Ishikawa (cell line): ENCODE measurements around the gene SOS1.

Source experiments
- CEBPB ChIP-seq: IDR thresholded peaks from 2 replicates; pipeline ENCODE4 v1.6.1; 2012
- CREB1 ChIP-seq: IDR thresholded peaks from 2 replicates; pipeline ENCODE4 v1.6.1; 2012; ENCODE audit warnings: low read depth
- EGR1 ChIP-seq: IDR thresholded peaks from 2 replicates; pipeline ENCODE4 v1.6.1; 2012
- EP300 ChIP-seq: IDR thresholded peaks from 2 replicates; pipeline ENCODE4 v1.6.1; 2012; ENCODE audit warnings: borderline replicate concordance
- FOXM1 ChIP-seq: IDR thresholded peaks from 2 replicates; pipeline ENCODE4 v1.6.1; 2012; ENCODE audit warnings: low read depth, borderline replicate concordance
- NFIC ChIP-seq: IDR thresholded peaks from 2 replicates; pipeline ENCODE4 v1.6.1; 2012
- RAD21 ChIP-seq: IDR thresholded peaks from 2 replicates; pipeline ENCODE4 v1.6.1; 2012; ENCODE audit warnings: low read depth
- TAF1 ChIP-seq: IDR thresholded peaks from 2 replicates; pipeline ENCODE4 v1.6.1; 2012; ENCODE audit warnings: low read depth, mild to moderate bottlenecking
- TCF12 ChIP-seq: IDR thresholded peaks from 2 replicates; pipeline ENCODE4 v1.6.1; 2012; ENCODE audit warnings: low read depth
- TEAD4 ChIP-seq: IDR thresholded peaks from 2 replicates; pipeline ENCODE4 v1.6.1; 2012
- YY1 ChIP-seq: IDR thresholded peaks from 2 replicates; pipeline ENCODE4 v1.6.1; 2012; ENCODE audit warnings: low read depth
- ZBTB7A ChIP-seq: IDR thresholded peaks from 2 replicates; pipeline ENCODE4 v1.6.1; 2012; ENCODE audit warnings: low read depth
- TF ChIP-seq, protein P1 (sequence below): IDR thresholded peaks from 2 replicates; pipeline ENCODE4 v1.6.1; 2012; ENCODE audit warnings: low read depth, mild to moderate bottlenecking
- TF ChIP-seq, protein P2 (sequence below): IDR thresholded peaks from 2 replicates; pipeline ENCODE4 v1.6.1; 2012
- TF ChIP-seq, protein P3 (sequence below): IDR thresholded peaks from 2 replicates; pipeline ENCODE4 v1.6.1; 2012

SOS1 gene

DNA sequence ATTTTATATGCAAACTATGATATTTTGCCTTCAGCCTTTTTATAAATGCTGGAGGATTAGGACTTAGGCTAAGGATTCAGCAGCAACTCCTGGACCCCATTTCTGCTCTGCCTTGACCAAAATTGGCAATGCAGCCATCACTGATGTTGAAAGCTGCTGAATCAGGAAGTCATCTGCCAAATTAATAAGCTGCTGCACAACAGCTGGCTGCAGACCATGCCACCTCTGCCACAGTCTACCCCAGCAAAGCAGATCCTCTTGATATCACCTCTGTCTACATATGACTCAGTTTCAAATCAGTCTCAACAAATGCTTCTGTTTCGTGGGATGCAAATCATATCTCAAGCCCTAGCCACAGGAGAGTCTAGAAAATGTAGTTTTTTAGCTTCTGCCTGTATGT lies 7.1 kb upstream of the SOS1 start:
- TF ChIP-seq YY1: no peak
- no peak for TF ChIP-seq EGR1
- no peak for TF ChIP-seq FOXM1
- TF ChIP-seq, protein P1, sequence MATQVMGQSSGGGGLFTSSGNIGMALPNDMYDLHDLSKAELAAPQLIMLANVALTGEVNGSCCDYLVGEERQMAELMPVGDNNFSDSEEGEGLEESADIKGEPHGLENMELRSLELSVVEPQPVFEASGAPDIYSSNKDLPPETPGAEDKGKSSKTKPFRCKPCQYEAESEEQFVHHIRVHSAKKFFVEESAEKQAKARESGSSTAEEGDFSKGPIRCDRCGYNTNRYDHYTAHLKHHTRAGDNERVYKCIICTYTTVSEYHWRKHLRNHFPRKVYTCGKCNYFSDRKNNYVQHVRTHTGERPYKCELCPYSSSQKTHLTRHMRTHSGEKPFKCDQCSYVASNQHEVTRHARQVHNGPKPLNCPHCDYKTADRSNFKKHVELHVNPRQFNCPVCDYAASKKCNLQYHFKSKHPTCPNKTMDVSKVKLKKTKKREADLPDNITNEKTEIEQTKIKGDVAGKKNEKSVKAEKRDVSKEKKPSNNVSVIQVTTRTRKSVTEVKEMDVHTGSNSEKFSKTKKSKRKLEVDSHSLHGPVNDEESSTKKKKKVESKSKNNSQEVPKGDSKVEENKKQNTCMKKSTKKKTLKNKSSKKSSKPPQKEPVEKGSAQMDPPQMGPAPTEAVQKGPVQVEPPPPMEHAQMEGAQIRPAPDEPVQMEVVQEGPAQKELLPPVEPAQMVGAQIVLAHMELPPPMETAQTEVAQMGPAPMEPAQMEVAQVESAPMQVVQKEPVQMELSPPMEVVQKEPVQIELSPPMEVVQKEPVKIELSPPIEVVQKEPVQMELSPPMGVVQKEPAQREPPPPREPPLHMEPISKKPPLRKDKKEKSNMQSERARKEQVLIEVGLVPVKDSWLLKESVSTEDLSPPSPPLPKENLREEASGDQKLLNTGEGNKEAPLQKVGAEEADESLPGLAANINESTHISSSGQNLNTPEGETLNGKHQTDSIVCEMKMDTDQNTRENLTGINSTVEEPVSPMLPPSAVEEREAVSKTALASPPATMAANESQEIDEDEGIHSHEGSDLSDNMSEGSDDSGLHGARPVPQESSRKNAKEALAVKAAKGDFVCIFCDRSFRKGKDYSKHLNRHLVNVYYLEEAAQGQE: no peak
- TF ChIP-seq TCF12: no peak
- no peak for TF ChIP-seq TAF1
- no peak for TF ChIP-seq NFIC
- TF ChIP-seq, protein P2, sequence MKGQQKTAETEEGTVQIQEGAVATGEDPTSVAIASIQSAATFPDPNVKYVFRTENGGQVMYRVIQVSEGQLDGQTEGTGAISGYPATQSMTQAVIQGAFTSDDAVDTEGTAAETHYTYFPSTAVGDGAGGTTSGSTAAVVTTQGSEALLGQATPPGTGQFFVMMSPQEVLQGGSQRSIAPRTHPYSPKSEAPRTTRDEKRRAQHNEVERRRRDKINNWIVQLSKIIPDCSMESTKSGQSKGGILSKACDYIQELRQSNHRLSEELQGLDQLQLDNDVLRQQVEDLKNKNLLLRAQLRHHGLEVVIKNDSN: no peak
- TF ChIP-seq EP300: no peak
- TF ChIP-seq, protein P3, sequence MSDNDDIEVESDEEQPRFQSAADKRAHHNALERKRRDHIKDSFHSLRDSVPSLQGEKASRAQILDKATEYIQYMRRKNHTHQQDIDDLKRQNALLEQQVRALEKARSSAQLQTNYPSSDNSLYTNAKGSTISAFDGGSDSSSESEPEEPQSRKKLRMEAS: no peak
- no peak for TF ChIP-seq CEBPB
- TF ChIP-seq CREB1: no peak
- no peak for TF ChIP-seq RAD21
- no peak for TF ChIP-seq TEAD4
- no peak for TF ChIP-seq ZBTB7A

DNA sequence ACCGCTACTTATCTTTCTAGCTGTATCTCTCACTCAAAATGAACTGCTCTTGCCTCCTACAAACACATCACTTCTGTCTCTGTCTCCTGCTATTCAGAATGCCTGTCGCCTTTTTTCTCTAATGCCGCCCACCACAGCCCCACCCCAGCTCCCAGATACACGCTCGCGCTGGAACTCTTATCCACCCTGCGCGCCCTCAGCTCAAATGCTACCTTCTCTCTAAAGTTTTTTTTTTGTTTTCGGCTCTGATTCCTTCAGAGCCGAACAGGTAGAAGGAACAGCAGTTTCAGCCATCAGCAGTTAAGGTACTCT lies 3.9 kb upstream of the SOS1 start:
- no peak for TF ChIP-seq CREB1
- TF ChIP-seq ZBTB7A: no peak
- no peak for TF ChIP-seq YY1
- TF ChIP-seq TCF12: no peak
- no peak for TF ChIP-seq EP300
- no peak for TF ChIP-seq RAD21
- TF ChIP-seq, protein P1: no peak
- TF ChIP-seq, protein P2: no peak
- TF ChIP-seq, protein P3: no peak
- TF ChIP-seq EGR1: no peak

DNA sequence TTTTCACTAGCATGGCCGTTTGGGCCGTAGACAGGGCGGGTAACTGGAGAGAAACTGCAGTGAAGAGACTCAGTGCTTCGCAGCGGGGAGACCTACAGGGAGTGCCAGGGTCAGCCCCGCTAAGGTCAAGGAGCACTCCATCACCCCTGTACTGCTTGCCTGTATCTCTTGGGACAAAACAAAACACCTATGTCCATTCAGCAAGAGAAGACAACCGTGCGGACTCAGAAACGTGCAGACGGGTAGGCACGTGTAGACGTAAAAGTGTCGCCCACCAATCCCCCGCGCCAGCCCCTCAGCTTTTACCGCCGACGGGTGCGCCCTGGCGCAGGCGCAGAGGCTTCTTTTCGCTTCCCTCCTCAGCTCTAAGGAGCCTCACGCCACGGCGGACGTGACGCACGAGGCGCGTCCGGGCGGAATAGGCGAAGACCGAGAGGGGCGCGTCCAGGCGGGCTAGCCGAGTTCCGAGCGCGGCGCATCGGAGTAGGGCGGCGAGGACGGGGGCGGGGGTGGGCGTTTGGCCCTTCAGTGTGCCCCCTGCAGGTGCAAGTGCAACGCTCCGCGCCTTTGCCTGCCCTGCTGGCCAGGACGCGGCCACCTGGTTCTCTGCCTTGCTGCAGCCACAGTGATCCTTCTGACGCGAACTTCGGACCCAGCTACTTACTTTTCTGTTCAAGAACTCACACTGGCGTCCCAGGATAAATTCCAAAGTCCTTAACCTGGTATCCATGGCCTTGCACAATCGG lies 3.3 kb upstream of the SOS1 start:
- TF ChIP-seq ZBTB7A: peak; percentile 91
- TF ChIP-seq, protein P2: no peak; the same call in 1 of the 2 replicates
- peak; percentile 88 for TF ChIP-seq EGR1
- TF ChIP-seq TAF1: peak; percentile 81
- TF ChIP-seq CREB1: peak; percentile 92
- TF ChIP-seq CEBPB: peak; percentile 52; the same call in 1 of the 2 replicates
- TF ChIP-seq TCF12: peak; percentile 78
- TF ChIP-seq, protein P3: peak; percentile 92
- TF ChIP-seq NFIC: 0 out of 2 replicates have a peak, but pooled peaks have one; percentile 22
- TF ChIP-seq RAD21: no peak; the same call in 1 of the 2 replicates
- TF ChIP-seq, protein P1: no peak
- peak; percentile 86 for TF ChIP-seq YY1
- no peak; the same call in 1 of the 2 replicates for TF ChIP-seq FOXM1
